ENCODE data around the gene MOAP1. TPM values are rescaled to one million over a fixed set of nuclear protein-coding genes. Genes with fewer than 3 reads are reported as not detected.
"Not testable (repeated sequence)": the region's sequence is repeated elsewhere in the genome, so short reads cannot be mapped to it uniquely, and the experiment has no call there.

The MOAP1 gene
- total RNA-seq, 1 donor from 2014 or later: 45.4 TPM

DNA sequence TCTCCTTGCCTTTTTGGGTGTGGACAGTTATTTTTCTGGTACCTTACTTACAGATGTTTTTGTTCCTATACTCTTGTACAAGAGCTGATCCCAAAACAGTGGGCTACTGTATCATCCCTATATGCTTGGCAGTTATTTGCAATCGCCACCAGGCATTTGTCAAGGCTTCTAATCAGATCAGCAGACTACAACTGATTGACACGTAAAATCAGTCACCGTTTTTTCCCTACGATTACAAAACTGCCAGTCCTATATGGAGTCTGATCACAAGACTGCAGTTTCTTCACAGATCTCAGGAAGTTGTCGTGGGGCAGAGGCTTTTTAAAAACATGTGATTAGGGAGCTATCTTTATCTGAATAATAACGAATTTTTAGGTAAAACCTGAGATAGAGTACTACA is 1.8 kb upstream of the MOAP1 start:
- DNase-seq (ENCODE audit: low read depth): no peak

DNA sequence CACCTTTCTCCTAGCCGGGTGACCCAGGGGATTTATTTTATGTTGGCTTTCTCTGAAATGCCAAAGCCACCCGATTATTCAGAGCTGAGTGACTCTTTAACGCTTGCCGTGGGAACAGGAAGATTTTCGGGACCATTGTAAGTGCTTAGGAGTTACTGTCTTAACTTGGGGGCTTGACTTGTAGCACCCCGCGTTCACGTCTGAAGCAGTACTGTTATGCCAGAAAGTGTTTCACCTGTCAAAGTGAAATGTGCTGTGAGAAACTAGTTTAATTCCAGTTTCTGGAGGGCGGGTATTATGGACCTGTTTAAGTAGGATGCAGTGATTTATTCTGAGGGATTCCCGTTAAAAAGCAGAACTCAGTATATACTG is 638 bp upstream of the MOAP1 start:
- no peak for DNase-seq (ENCODE audit: low read depth)

DNA sequence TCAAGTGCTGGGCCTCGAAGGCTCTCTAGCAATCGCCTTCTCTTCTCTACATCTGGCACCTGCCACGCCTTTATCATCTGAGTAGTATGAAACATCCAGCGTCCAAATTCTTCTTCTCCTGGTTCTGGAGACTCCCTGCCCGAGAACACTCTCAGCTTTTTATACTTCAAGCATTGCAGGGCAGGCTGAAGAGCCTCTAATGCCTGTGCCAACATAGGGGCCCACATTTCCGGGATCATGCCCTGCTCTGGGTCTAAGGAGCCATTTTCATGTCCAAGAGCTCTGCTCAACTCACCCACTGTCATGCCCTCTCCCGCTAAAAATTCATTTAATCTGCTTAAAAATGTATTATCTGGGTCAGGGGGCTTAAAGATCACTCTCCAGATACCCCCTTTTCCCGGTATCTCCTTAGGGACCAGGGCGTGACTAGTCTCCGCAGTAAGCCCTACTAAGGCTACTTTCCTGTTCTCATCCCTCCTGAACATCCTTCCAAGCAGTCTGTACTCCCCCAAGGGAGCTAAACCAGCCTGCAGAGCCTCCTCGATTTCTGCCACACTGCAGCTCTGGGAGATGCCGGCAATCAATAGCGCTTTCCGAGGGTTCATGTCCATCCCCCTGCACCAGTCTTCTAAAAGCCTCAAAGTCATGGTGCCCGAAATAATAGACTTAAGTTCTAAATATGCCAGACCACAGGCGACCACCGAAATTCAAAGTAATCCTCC is 940 bp downstream of the MOAP1 start:
- DNase-seq (ENCODE audit: low read depth): no peak

DNA sequence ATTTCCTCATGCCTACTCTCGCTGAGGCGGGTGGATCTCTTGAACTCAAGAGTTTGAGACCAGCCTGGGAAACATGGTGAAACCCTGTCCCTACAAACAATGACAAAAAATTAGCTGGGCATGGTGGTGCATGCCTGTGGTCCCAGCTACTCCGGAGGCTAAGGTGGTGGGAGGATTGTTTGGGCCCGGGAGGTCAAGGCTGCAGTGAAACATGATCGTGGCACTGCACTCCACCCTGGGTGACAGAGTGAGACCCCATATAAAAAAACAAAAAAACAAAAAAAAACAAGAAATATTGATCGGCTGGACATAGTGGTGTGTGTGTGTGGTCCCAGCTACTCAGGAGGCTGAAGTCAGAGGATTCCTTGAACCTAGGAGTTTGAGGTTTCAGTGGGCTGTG is 9.2 kb downstream of the MOAP1 start:
- no peak for DNase-seq (ENCODE audit: low read depth)

DNA sequence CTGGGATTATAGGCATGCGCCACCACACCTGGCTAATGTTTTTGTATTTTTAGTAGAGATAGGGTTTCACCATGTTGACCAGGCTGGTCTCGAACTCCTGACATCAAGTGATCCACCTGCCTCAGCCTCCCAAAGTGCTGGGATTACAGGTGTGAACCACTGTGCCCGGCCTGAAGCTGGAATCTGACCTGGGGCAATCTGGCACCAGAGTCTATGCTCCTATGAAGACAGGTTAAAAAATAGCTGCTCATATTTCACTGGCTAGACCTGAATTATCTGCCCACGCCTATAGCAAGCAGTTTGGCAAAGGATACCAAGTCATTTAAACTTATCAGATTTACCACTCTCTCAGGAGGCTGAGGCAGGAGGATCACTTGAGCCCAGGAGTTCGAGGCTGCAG is 10.0 kb downstream of the MOAP1 start:
- not testable (repeated sequence) for DNase-seq (ENCODE audit: low read depth)

DNA sequence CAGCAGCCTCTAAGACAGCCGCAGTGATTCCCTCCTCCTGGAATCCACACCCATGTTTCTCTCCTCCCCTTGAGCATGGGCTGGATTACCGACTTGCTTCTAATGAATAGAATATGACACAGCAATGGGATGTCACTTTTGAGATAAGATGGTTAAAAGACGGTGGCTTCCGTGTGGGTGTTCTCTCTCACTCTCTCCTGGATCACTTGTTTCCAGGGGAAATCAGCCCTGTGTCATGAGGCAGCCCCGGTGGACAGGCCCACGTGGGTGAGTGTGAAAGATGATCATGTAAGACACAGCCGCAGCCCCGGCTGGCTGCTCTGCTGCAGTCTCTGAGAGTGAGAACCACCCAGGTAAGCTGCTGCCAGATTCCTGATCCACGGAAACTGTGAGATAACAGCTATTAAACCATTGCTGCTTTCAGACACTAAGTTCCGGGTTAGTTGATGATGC is 10.7 kb downstream of the MOAP1 start:
- DNase-seq (ENCODE audit: low read depth): peak; percentile 7

DNA sequence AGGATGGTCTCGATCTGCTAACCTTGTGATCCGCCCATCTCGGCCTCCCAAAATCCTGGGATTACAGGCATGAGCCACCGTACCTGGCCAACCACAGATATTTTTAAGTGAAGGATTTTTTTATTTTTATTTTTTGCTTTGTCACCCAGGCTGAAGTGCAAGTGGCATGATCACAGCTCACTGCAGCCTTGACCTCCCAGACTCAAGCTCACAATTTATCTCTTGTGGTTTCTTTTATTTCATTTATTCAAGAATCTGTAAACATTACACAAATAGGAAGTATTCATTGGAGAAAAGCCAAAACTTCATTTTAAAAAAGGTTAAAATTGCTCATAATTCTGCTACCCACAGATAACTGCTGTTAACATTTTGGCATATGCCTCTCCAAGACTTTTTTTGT is 13.3 kb downstream of the MOAP1 start:
- no peak for DNase-seq (ENCODE audit: low read depth)

DNA sequence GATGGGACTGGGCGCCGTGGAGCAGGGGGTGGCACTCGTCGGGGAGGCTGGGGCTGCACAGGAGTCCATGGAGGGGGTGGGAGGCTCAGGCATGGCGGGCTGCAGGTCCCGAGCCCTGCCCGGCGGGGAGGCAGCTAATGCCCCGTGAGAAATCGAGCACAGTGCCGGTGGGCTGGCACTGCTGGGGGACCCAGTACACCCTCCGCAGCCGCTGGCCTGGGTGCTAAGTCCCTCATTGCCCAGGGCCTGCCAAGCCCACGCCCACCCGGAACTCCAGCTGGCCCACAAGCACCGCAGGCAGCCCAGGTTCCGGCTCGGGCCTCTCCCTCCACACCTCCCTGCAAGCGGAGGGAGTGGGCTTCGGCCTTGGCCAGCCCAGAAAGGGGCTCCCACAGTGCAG is 14.6 kb downstream of the MOAP1 start:
- not testable (repeated sequence) for DNase-seq (ENCODE audit: low read depth)

DNA sequence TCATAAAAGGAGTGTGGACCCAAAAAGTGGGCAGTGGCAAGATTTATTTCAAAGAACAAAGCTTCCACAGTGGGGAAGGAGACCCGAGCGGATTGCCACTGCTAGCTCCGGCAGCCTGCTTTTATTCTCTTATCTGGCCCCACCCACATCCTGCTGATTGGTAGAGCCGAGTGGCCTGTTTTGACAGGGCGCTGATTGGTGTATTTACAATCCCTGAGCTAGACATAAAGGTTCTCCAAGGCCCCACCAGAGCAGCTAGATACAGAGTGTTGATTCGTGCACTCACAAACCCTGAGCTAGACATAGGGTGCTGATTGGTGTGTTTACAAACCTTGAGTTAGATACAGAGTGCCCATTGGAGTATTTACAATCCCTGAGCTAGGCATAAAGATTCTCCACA is 15.1 kb downstream of the MOAP1 start:
- DNase-seq (ENCODE audit: low read depth): not testable (repeated sequence)

DNA sequence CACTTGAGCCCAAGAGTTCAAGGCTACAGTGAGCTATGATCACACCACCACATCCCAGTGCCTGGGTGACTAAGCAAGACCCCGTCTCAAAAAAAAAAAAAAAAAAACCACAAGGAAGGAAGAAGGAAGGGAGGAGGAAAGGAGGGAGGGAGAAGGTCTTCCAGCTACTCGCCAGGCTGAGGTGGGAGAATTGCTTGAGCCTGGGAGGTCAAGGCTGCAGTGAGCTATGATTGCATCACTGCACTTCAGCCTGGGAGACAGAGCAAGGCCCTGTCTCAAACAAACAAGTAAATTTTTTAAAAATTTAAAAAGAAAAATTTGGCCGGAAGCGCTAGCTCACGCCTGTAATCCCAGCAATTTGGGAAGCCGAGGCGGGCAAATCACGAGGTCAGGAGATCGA is 16.1 kb downstream of the MOAP1 start:
- DNase-seq (ENCODE audit: low read depth): not testable (repeated sequence)

DNA sequence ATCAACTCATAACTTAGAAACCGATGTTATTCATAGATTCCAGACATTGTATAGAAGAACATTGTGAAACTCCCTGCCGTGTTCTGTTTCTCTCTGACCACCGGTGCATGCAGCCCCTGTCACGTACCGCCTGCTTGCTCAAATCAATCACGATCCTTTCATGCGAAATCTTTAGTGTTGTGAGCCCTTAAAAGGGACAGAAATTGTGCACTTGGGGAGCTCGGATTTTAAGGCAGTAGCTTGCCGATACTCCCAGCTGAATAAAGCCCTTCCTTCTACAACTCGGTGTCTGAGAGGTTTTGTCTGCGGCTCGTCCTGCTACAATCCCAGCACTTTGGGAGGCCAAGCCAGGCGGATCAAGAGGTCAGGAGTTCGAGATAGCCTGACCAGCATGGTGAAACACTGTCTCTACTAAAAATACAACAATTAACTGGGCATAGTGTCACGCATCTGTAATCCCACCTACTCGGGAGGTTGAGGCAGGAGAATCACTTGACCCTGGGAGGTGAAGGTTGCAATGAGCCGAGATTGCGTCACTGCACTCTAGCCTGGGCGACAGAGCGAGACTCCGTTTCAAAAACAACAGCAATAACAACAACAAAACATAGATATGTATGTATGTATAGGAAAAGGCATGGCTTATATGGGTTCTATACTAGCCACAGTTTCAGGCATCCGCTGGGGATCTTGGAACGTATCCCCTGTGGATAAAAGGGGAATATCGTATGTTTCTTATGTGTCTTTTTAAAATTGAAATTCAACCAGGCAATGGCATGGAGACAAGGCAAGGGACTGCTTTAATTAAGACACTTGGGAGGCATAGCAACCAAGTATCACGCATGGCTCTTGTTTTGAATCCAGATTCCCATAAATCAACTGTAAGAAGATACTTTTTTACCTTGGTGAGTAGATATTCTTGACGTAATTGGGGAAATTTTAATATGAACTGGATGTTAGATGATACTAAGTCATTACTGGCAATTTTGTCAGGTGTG is 19.1 kb downstream of the MOAP1 start:
- DNase-seq (ENCODE audit: low read depth): not testable (repeated sequence)

DNA sequence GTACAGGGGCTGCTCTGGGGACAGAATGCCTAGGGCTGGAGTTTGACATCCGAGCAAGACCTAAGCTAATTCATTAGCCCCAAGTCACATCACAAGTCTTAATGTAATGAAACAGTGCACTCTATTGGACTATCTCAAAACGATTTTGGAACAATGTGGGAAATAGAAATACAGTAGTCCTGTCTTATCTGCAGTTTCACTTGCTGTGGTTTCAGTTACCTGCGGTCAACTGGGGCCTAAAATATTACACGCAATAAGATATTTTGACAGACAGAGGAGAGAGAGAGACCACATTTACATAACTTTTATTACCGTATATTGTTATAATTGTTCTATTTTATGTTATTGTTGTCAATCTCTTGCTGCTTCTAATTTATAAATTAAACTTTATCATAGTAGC is 21.1 kb downstream of the MOAP1 start:
- DNase-seq (ENCODE audit: low read depth): no peak

DNA sequence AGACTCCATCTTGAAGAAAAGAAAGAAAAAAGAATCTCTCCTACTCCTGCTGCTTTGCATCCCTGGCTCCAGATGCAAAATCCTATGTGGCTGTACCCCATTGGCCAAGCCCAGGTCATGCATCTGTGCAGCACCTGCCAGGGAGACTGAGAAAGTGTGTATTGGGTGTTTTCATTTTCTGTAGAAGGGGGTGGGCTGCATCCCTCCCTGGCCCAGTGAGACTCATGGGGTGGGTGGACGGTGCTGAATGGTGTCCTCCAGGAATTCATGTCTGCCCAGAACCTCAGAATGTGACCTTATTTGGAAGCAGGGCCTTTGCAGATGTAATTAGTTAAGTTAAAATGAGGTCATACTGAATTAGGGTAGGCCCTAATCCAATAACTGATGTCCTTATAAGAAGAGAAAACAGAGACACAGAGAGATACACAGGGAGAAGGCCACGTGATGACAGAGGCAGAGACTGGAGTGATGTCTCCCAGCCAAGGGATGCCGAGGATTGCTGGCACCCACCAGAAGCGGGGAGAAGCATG is 23.2 kb downstream of the MOAP1 start:
- DNase-seq (ENCODE audit: low read depth): no peak

DNA sequence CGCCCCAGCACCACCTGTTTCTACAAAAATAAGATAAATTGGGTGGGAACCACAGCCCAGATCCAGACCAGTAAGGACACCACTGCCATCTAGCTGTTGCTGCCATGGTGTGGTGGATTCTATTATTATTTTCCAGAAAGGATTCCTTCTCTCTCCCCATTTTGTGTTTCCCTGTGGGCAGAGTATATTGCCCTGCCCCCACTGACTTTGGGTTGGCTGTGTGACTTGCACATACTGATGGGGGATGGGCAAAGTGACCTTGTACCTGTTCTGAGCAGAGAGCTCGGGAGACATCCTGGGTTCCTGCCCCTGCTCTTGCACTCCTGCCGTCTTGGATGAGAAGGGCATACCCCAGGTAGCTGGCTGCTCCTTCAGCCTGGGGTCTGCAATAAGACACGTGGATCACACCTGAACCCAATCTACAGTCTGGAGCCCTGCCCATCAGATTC is 24.3 kb downstream of the MOAP1 start:
- DNase-seq (ENCODE audit: low read depth): peak; percentile 35

DNA sequence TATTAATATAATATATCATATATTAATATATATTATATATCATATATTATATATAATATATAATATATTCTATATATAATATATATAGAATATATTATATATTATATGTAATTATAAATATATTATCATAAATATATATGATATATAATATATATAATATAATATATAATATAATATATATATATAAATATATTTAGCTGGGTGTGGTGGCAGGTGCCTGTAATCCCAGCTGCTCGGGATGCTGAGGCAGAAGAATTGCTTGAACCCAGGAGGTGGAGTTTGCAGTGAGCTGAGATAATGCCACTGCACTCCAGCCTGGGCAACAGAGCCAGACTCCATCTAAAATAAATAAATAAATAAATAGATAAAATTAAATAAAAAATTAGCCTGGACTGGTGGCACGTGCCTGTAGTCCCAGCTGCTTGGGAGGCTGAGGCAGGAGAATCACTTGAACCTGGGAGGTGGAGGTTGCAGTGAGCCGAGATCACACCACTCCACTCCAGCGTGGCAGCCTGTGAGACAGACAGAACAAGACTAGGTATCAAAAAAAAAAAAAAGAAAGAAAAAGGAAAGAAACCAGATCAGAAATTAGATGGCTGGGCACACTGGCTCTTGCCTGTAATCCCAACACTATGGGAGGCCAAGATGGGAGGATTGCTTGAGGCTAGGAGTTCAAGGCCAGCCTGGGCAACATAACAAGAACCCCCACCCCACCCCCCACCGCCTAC is 24.9 kb downstream of the MOAP1 start:
- not testable (repeated sequence) for DNase-seq (ENCODE audit: low read depth)

DNA sequence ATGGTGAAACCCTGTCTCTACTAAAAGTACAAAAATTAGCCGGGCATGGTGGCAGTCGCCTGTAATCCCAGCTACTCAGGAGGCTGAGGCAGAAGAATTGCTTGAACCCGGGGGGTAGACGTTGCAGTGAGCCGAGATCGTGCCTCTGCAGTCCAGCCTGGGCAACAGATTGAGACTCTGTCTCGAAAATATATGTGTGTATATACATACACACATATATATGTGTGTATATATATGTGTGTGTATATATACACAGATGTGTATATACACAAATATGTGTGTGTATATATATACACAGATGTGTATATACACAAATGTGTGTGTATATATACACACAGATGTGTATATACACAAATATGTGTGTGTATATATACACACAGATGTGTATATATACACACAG is 26.3 kb downstream of the MOAP1 start:
- not testable (repeated sequence) for DNase-seq (ENCODE audit: low read depth)

DNA sequence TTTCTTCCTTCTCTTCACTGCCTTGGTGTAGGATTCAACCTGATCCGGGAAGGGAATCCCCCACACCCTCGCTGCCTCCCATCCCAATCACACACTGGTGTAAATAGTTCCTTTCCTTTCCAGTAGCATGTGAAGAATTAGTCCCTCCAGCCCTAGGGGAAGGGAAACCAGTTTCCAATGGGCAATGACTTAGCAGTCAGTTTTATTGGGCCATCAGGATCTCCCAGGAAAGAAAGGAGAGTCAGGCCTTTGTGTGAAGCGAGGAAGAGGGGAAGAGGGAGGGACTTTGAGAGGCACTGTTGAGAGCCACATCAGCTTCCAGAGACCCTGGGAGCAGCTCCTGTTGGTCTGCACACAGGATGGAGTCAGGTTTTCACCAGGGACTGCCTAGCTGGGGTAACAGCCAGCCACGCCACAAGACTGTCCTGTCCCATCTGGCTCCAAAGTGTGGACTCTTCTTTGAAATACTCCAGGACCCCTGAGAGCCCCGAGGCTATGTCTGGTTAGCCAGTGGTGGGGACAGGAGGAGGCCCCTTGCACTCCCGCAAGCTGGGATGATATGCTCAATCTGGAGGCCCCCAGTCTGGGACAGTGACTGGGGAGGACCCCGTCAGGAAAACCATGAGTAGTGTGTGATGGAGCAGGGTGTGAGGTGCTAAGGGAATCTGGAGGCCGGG is 27.9 kb downstream of the MOAP1 start:
- DNase-seq (ENCODE audit: low read depth): no peak

DNA sequence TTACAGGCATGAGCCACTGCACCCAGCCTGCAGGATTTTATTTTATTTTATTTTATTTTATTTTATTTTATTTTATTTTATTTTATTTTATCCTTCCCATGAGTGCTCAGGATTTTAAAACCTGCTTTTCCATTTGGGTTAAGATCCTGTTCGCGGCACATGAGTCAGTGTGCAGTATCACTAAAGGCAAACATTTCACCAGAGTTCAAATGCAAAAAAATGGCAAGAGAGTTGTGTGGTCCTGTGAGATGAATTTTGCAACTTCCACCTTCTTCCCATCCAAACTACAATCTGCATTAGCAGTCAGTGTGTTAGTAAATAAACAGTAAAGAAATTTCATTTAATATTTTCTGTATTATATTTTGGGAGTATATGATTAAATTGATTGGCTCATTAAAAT is 29.0 kb downstream of the MOAP1 start:
- no peak for DNase-seq (ENCODE audit: low read depth)

DNA sequence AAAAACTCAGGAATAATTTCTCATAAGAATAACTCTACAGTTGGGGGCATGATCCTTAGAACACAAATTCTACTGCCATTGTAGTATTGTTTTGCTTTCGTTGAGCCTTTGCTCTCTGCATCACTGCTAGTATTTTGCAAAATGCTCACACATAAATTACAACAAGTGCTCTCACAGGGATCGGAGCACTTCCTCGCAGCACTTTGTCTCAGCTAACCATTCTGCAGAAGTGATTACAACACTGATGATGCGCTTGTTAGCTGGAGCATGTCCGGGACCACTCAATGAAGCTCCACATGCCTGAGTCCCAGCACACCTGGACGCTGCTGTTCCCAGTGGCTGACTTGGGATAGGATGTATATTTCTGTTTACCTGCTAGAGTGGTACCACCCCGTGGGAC is 31.6 kb downstream of the MOAP1 start:
- no peak for DNase-seq (ENCODE audit: low read depth)
